MM.1S (cell line): ENCODE measurements around the gene PTCSC3.

Experiments used
- DNase-seq: peaks from one replicate; pipeline ENCODE4 v3.0.0-alpha.2; 2015
- H2AFZ ChIP-seq: fragments of 300-600 bp; sonication (generic); 2 replicates; pipeline ENCODE4 v1.6.0; 2016; ENCODE audit warnings: antibody characterized with exemption, low read length
- H3F3A ChIP-seq: fragments of 300-600 bp; sonication (generic); 2 replicates; pipeline ENCODE4 v1.6.1; 2016; ENCODE audit warnings: mild to moderate bottlenecking, antibody characterized with exemption, low read length, moderate library complexity, mixed read lengths; ENCODE audit not compliant: insufficient read depth
- H3K27ac ChIP-seq: fragments of 300-600 bp; sonication (generic); 2 replicates; pipeline ENCODE4 v1.5.1; 2016; ENCODE audit warnings: mild to moderate bottlenecking, low read length
- H3K27me3 ChIP-seq: fragments of 300-600 bp; sonication (generic); replicated peaks from 2 replicates; pipeline ENCODE4 v1.6.0; 2016; ENCODE audit warnings: low read length; ENCODE audit not compliant: insufficient read depth
- H3K36me3 ChIP-seq: fragments of 300-600 bp; sonication (generic); replicated peaks from 2 replicates; pipeline ENCODE4 v1.6.1; 2016; ENCODE audit warnings: mild to moderate bottlenecking, low read length, mixed read lengths; ENCODE audit not compliant: insufficient read depth
- H3K4me1 ChIP-seq: fragments of 300-600 bp; sonication (generic); 2 replicates; pipeline ENCODE4 v1.6.1; 2016; ENCODE audit warnings: low read length, mixed read lengths
- H3K4me2 ChIP-seq: fragments of 300-600 bp; sonication (generic); 2 replicates; pipeline ENCODE4 v1.6.0; 2016; ENCODE audit warnings: low read depth, low read length
- H3K4me3 ChIP-seq: fragments of 300-600 bp; sonication (generic); 2 replicates; pipeline ENCODE4 v1.5.1; 2016; ENCODE audit warnings: low read length, mixed read lengths
- H3K79me2 ChIP-seq: fragments of 300-600 bp; sonication (generic); 2 replicates; pipeline ENCODE4 v1.6.1; 2016; ENCODE audit warnings: mixed run types, low read length, mixed read lengths
- H3K9ac ChIP-seq: fragments of 300-600 bp; sonication (generic); 2 replicates; pipeline ENCODE4 v1.6.1; 2016; ENCODE audit warnings: low read length, mixed read lengths
- H3K9me2 ChIP-seq: fragments of 300-600 bp; sonication (generic); replicated peaks from 2 replicates; pipeline ENCODE4 v1.6.1; 2016; ENCODE audit warnings: mild to moderate bottlenecking, low read length, mixed read lengths; ENCODE audit not compliant: insufficient read depth
- H3K9me3 ChIP-seq: fragments of 300-600 bp; sonication (generic); replicated peaks from 2 replicates; pipeline ENCODE4 v1.6.1; 2016; ENCODE audit warnings: mild to moderate bottlenecking, low read length, mixed read lengths; ENCODE audit not compliant: insufficient read depth
- H4K20me1 ChIP-seq: fragments of 300-600 bp; sonication (generic); 2 replicates; pipeline ENCODE4 v1.6.1; 2016; ENCODE audit warnings: mild to moderate bottlenecking, low read length, moderate library complexity, mixed read lengths; ENCODE audit not compliant: insufficient read depth
- EZH2 ChIP-seq: fragments of 300-600 bp; sonication (generic); optimal IDR thresholded peaks from 2 replicates; pipeline ENCODE3; 2017; ENCODE audit warnings: low read depth, mild to moderate bottlenecking, antibody characterized with exemption, low read length, mixed read lengths
- EZH2phosphoT487 ChIP-seq: fragments of 300-600 bp; sonication (generic); IDR thresholded peaks from 2 replicates; pipeline ENCODE4 v1.6.1; 2018; ENCODE audit warnings: antibody characterized with exemption, low read length
- TF ChIP-seq, protein P1 (sequence below): fragments of 300-600 bp; sonication (generic); IDR thresholded peaks from 2 replicates; pipeline ENCODE4 v1.5.1; 2016; ENCODE audit warnings: antibody characterized with exemption, low read length, mixed read lengths

The PTCSC3 gene

DNA sequence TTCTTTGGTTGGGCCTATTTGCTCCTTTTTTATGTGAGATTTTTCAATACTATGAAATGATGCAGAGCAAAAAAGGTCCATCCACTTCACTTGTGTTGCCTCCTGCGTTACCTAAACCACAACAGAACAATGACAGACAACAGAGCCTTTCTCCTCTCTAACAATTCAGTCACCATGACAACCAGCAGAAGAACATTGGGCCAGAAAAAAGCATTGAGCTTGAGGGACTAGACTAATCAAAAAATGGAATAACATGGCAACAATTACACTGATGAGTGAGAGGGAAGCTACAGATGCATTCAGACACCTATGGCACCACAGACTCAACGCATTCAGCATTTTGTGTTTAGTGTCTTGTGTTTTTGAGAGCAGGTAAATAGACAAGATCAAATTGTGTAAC lies 44.6 kb upstream of the PTCSC3 start:
- H3K4me3 ChIP-seq = no peak overlapping the region
- H3K9me2 ChIP-seq = no peaks in the 10 kb centered on the region
- H3K36me3 ChIP-seq = no peaks in the 10 kb centered on the region
- no peaks in the 10 kb centered on the region for H3K79me2 ChIP-seq
- H3K27ac ChIP-seq = no peak overlapping the region
- H3K4me2 ChIP-seq = no peak overlapping the region
- no peaks in the 10 kb centered on the region for H3K27me3 ChIP-seq
- H4K20me1 ChIP-seq = no peaks in the 10 kb centered on the region
- H3F3A ChIP-seq = no peaks in the 10 kb centered on the region
- no peak overlapping the region for H3K9ac ChIP-seq
- no peaks in the 10 kb centered on the region for H3K9me3 ChIP-seq
- DNase-seq = no peak
- no peak overlapping the region for H2AFZ ChIP-seq
- H3K4me1 ChIP-seq = no peaks in the 10 kb centered on the region
- TF ChIP-seq EZH2phosphoT487 (no peak), EZH2 (no peak)
- TF ChIP-seq, protein P1, sequence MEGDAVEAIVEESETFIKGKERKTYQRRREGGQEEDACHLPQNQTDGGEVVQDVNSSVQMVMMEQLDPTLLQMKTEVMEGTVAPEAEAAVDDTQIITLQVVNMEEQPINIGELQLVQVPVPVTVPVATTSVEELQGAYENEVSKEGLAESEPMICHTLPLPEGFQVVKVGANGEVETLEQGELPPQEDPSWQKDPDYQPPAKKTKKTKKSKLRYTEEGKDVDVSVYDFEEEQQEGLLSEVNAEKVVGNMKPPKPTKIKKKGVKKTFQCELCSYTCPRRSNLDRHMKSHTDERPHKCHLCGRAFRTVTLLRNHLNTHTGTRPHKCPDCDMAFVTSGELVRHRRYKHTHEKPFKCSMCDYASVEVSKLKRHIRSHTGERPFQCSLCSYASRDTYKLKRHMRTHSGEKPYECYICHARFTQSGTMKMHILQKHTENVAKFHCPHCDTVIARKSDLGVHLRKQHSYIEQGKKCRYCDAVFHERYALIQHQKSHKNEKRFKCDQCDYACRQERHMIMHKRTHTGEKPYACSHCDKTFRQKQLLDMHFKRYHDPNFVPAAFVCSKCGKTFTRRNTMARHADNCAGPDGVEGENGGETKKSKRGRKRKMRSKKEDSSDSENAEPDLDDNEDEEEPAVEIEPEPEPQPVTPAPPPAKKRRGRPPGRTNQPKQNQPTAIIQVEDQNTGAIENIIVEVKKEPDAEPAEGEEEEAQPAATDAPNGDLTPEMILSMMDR = no peak

DNA sequence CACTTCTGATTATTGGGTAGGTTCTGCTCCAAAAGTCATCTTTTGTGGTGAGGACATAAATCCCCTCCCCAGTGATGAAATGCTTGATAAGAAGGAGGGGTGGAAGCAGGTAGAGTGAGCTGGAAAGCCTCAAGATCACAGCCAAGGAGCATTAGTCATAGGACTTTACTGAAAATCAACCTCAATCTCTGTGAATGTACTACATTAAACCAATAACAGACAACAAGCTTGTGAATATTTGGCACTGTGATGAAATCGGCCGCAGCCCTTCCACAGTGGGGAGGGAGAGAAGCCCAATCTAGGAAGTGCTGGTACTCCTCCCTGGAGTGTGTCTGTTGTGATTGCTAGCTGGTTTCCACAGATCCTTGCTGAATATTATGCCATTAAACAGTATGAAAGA lies 41.2 kb upstream of the PTCSC3 start:
- TF ChIP-seq, protein P1 = no peak
- H3K27me3 ChIP-seq = no peaks in the 10 kb centered on the region
- H2AFZ ChIP-seq = no peak overlapping the region
- H3K4me2 ChIP-seq = no peak overlapping the region
- no peaks in the 10 kb centered on the region for H3F3A ChIP-seq
- no peaks in the 10 kb centered on the region for H3K4me1 ChIP-seq
- no peak overlapping the region for H3K27ac ChIP-seq
- H4K20me1 ChIP-seq = no peaks in the 10 kb centered on the region
- no peaks in the 10 kb centered on the region for H3K36me3 ChIP-seq
- no peak overlapping the region for H3K9ac ChIP-seq
- no peak for DNase-seq
- no peaks in the 10 kb centered on the region for H3K79me2 ChIP-seq
- no peaks in the 10 kb centered on the region for H3K9me3 ChIP-seq
- no peak overlapping the region for H3K4me3 ChIP-seq
- H3K9me2 ChIP-seq = no peaks in the 10 kb centered on the region

DNA sequence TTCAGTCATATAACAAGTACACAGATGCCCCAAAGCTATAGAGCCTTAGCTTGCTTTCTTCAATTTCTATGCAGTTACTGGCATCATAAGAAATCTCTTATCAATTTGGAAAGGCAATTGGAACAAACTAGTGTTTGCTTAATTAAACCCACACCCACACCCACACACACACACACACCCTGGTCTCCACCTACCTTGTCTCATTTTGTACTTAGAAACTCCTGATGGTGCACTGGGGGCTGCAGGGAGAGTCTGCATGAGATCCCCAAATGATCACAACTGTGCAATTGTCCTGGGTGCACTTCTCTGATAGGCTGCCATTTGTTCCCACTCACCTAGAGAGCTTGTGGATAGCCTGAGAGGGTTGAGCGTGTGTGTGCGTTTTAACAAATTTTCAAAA lies 40.5 kb upstream of the PTCSC3 start:
- no peak for DNase-seq
- H3K9ac ChIP-seq = no peak overlapping the region
- H3K4me3 ChIP-seq = no peak overlapping the region
- H3K36me3 ChIP-seq = no peaks in the 10 kb centered on the region
- H3F3A ChIP-seq = no peaks in the 10 kb centered on the region
- no peaks in the 10 kb centered on the region for H4K20me1 ChIP-seq
- no peaks in the 10 kb centered on the region for H3K9me2 ChIP-seq
- TF ChIP-seq, protein P1 = no peak
- no peak for TF ChIP-seq EZH2phosphoT487
- TF ChIP-seq EZH2 = no peak
- H3K79me2 ChIP-seq = no peaks in the 10 kb centered on the region
- no peak overlapping the region for H2AFZ ChIP-seq
- H3K27ac ChIP-seq = no peak overlapping the region
- H3K4me1 ChIP-seq = no peaks in the 10 kb centered on the region
- no peak overlapping the region for H3K4me2 ChIP-seq
- H3K27me3 ChIP-seq = no peaks in the 10 kb centered on the region
- no peaks in the 10 kb centered on the region for H3K9me3 ChIP-seq

DNA sequence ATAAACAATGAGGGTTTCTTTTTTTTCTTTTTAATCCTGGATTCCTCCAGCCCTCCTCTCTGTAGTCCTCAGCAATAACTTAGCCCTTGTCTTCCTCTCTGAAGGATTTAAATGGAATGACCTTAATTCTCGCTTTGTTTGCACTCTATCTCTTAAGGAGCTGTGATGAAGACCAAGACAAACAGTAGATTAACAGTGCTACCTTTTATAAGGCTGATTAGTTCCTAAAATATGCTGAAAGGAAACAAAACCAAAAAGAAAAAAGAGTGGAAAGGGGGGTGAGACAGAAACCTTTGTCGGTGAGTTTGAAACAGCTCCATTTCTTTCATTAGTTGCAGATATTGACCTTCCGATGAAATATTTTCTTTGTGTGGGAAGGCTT lies 38.7 kb upstream of the PTCSC3 start:
- Histone ChIP-seq H4K20me1 (no peaks in the 10 kb centered on the region), H3F3A (no peaks in the 10 kb centered on the region), H3K79me2 (no peaks in the 10 kb centered on the region), H3K4me2 (no peak overlapping the region), H3K4me3 (no peak overlapping the region), H3K9me3 (no peaks in the 10 kb centered on the region), H3K27ac (no peak overlapping the region), H3K9ac (no peak overlapping the region), H3K4me1 (no peaks in the 10 kb centered on the region), H3K27me3 (no peaks in the 10 kb centered on the region), H3K36me3 (no peaks in the 10 kb centered on the region), H2AFZ (no peak overlapping the region), H3K9me2 (no peaks in the 10 kb centered on the region)
- DNase-seq = no peak
- TF ChIP-seq EZH2 (no peak), EZH2phosphoT487 (no peak)
- TF ChIP-seq, protein P1 = no peak
